Measurements from ENCODE around the gene TUBA3C.
"Not testable (repeated sequence)": the region's sequence is repeated elsewhere in the genome, so short reads cannot be mapped to it uniquely, and the experiment has no call there.

TUBA3C gene

GRCh38 chr13:19181621-19182485, at the start of gene TUBA3C:
Gene TUBA3C (minus strand): TSS chr13:19181824. CDS start chr13:19181747, 77 bp downstream.
- TF ChIP-seq CTCF (conservative IDR thresholded peaks at IDR 0.05; ENCODE audit: low read depth), result no peak
- CTCF ChIA-PET, result no interaction called here
- POLR2A ChIA-PET (ENCODE audit: low non-redundant PET), result no interaction called here
- no peak within 1 kb of the TSS for H3K27ac ChIP-seq
- no peak for DNase-seq (ENCODE audit: low spot score)

- H3K27ac ChIP-seq; DNase-seq (ENCODE audit: low spot score); POLR2A ChIA-PET (ENCODE audit: low non-redundant PET); CTCF ChIA-PET: not testable (repeated sequence)
These were observed 25.8 kb upstream of the TUBA3C start for GRCh38 chr13:19207413-19207812.

GRCh38 chr13:19192622-19193021, 11.0 kb upstream of the TUBA3C start:
- POLR2A ChIA-PET (ENCODE audit: low non-redundant PET); CTCF ChIA-PET; H3K27ac ChIP-seq; DNase-seq (ENCODE audit: low spot score): not testable (repeated sequence)

- CTCF ChIA-PET; DNase-seq (ENCODE audit: low spot score); POLR2A ChIA-PET (ENCODE audit: low non-redundant PET); H3K27ac ChIP-seq: not testable (repeated sequence)
These were observed 8.3 kb upstream of the TUBA3C start for GRCh38 chr13:19189911-19190310.

- DNase-seq (ENCODE audit: low spot score); CTCF ChIA-PET; H3K27ac ChIP-seq; POLR2A ChIA-PET (ENCODE audit: low non-redundant PET): not testable (repeated sequence)
These were observed 7.7 kb upstream of the TUBA3C start for GRCh38 chr13:19189368-19189767.

GRCh38 chr13:19185865-19186645, 4.4 kb upstream of the TUBA3C start:
- ChIA-PET POLR2A (ENCODE audit: low non-redundant PET) (no interaction called here), CTCF (no interaction called here)
- no peak for TF ChIP-seq CTCF (conservative IDR thresholded peaks at IDR 0.05; ENCODE audit: low read depth)
- no peak for DNase-seq (ENCODE audit: low spot score)
- no peak overlapping the region for H3K27ac ChIP-seq

- POLR2A ChIA-PET (ENCODE audit: low non-redundant PET), result no interaction called here
- no peak for DNase-seq (ENCODE audit: low spot score)
- CTCF ChIA-PET, result no interaction called here
- H3K27ac ChIP-seq, result no peak overlapping the region
- no peak for TF ChIP-seq CTCF (conservative IDR thresholded peaks at IDR 0.05; ENCODE audit: low read depth)
These were observed 3.7 kb upstream of the TUBA3C start for GRCh38 chr13:19185086-19185864.

- ChIA-PET POLR2A (ENCODE audit: low non-redundant PET) (no interaction called here), CTCF (no interaction called here)
- no peak overlapping the region for H3K27ac ChIP-seq
- no peak for TF ChIP-seq CTCF (conservative IDR thresholded peaks at IDR 0.05; ENCODE audit: low read depth)
- DNase-seq (ENCODE audit: low spot score), result no peak
These were observed 2.6 kb upstream of the TUBA3C start for GRCh38 chr13:19184176-19184575.
